RWPE2 (cell line): ENCODE results near the gene KIAA1671.
A peak's percentile ranks its signal among the peaks of the same experiment; 100 is the strongest.

ENCODE experiments used
- ATAC-seq: fragments of 200-7000 bp; cut with Tn5 transposase; 3 replicates; pipeline ENCODE4 v1.9.1; 2021; ENCODE audit warnings: low read depth
- DNase-seq: peaks from one replicate; pipeline ENCODE4 v3.0.0-alpha.2; 2020; ENCODE audit warnings: low spot score
- H3K27ac ChIP-seq: fragments of 450-650 bp; 2 replicates; pipeline ENCODE4 v1.5.1; 2017; ENCODE audit warnings: mild to moderate bottlenecking; ENCODE audit not compliant: poor library complexity, severe bottlenecking
- H3K27me3 ChIP-seq: fragments of 250-450 bp; sonication (Bioruptor Pico); 2 replicates; pipeline ENCODE4 v1.5.1; 2021; ENCODE audit warnings: mild to moderate bottlenecking, moderate library complexity; ENCODE audit not compliant: insufficient read depth, poor library complexity, severe bottlenecking
- H3K36me3 ChIP-seq: fragments of 250-450 bp; sonication (Bioruptor Pico); 2 replicates; pipeline ENCODE4 v1.5.1; 2020; ENCODE audit warnings: low read depth, mild to moderate bottlenecking, moderate library complexity
- H3K4me1 ChIP-seq: fragments of 250-450 bp; sonication (Bioruptor Pico); 2 replicates; pipeline ENCODE4 v1.5.1; 2021; ENCODE audit warnings: mild to moderate bottlenecking, moderate library complexity; ENCODE audit not compliant: insufficient read depth, poor library complexity, severe bottlenecking
- H3K4me3 ChIP-seq: fragments of 250-450 bp; sonication (Bioruptor Pico); 2 replicates; pipeline ENCODE4 v1.5.1; 2021; ENCODE audit warnings: mild to moderate bottlenecking, moderate library complexity; ENCODE audit not compliant: severe bottlenecking
- H3K9me3 ChIP-seq: fragments of 250-450 bp; sonication (Bioruptor Pico); 2 replicates; pipeline ENCODE4 v1.5.1; 2021; ENCODE audit warnings: mild to moderate bottlenecking, moderate library complexity; ENCODE audit not compliant: severe bottlenecking
- CTCF ChIP-seq: fragments of 450-650 bp; IDR thresholded peaks from one replicate; pipeline ENCODE4 v1.5.1; 2017; ENCODE audit warnings: mild to moderate bottlenecking, moderate library complexity; ENCODE audit not compliant: poor library complexity, severe bottlenecking

Gene KIAA1671

GRCh38 chr22:24948356-24949202, 3.9 kb upstream of the KIAA1671 start:
- Histone ChIP-seq H3K36me3 (no peaks in the 10 kb centered on the region), H3K27me3 (no peaks in the 10 kb centered on the region), H3K4me3 (no peak overlapping the region), H3K4me1 (peaks cover 12% of the 10 kb centered on the region), H3K27ac (no peak overlapping the region), H3K9me3 (no peaks in the 10 kb centered on the region)
- ATAC-seq = no peak
- DNase-seq = no peak
- TF ChIP-seq CTCF = no peak

GRCh38 chr22:24950272-24950902, 2.1 kb upstream of the KIAA1671 start:
- Histone ChIP-seq H3K4me3 (no peak overlapping the region), H3K9me3 (no peaks in the 10 kb centered on the region), H3K36me3 (peaks cover 13% of the 10 kb centered on the region), H3K27me3 (no peaks in the 10 kb centered on the region), H3K27ac (peak overlapping the region; percentile 89), H3K4me1 (peaks cover 26% of the 10 kb centered on the region)
- DNase-seq = no peak
- ATAC-seq = peak; percentile 36
- no peak for TF ChIP-seq CTCF

GRCh38 chr22:24952837-24953383, 394 bp downstream of the KIAA1671 start:
- peaks cover 13% of the 10 kb centered on the region for H3K36me3 ChIP-seq
- no peaks in the 10 kb centered on the region for H3K27me3 ChIP-seq
- no peaks in the 10 kb centered on the region for H3K9me3 ChIP-seq
- peak; percentile 75 for DNase-seq
- peak; percentile 59 for ATAC-seq
- peak overlapping the region; percentile 89 for H3K27ac ChIP-seq
- peaks cover 28% of the 10 kb centered on the region for H3K4me1 ChIP-seq
- peak overlapping the region; percentile 87 for H3K4me3 ChIP-seq
- TF ChIP-seq CTCF = no peak

- Histone ChIP-seq H3K9me3 (no peaks in the 10 kb centered on the region), H3K36me3 (peaks cover 13% of the 10 kb centered on the region), H3K27me3 (no peaks in the 10 kb centered on the region), H3K27ac (peak overlapping the region; percentile 89), H3K4me3 (peak overlapping the region; percentile 87), H3K4me1 (peaks cover 34% of the 10 kb centered on the region)
- TF ChIP-seq CTCF = no peak
- DNase-seq (no peak), ATAC-seq (no peak)
These were observed 1.0 kb downstream of the KIAA1671 start for GRCh38 chr22:24953384-24954113.
